Pancreas (tissue), 10 donors: Measurements from ENCODE around the gene CFAP97. TPM values are rescaled to one million over a fixed set of nuclear protein-coding genes. Genes with fewer than 3 reads are reported as not detected.

ENCODE experiments used
- ATAC-seq, 4 donors: fragments of 200-7000 bp; cut with Tn5 transposase; one replicate each; pipeline versions ENCODE4 v1.8.0 to v1.9.1; 2020; ENCODE audit warnings: mild to moderate bottlenecking in 4 of 4, moderate library complexity in 4 of 4
- DNase-seq, 6 donors: peaks; one replicate each; pipeline ENCODE4 v3.0.0-alpha.2; 2020
- FAIRE-seq: peaks from 2 replicates; lab custom pipeline; 2012; peaks lifted over from hg19 to GRCh38; lab: Jason Lieb, UNC
- H3K27ac ChIP-seq, 4 donors: fragments of 200-600 bp; sonication (generic); 1 replicate in 3 of 4; 2 replicates in 1 of 4; pipeline versions ENCODE4 v1.5.0 to v1.8.0; 2020
- H3K27me3 ChIP-seq, 4 donors: fragments of 200-600 bp; one replicate each; pipeline ENCODE4 v1.8.0; 2021
- H3K36me3 ChIP-seq, 3 donors: fragments of 200-600 bp; sonication (generic) in 1 of 3; one replicate each; pipeline versions ENCODE4 v1.5.0 to v1.8.0; 2020 to 2021
- H3K4me1 ChIP-seq, 3 donors: fragments of 200-600 bp; one replicate each; pipeline ENCODE4 v1.8.0; 2021
- H3K4me3 ChIP-seq, 4 donors: fragments of 200-600 bp; sonication (generic) in 2 of 4; one replicate each; pipeline versions ENCODE4 v1.5.0 to v1.8.0; 2020 to 2021
- H3K9me3 ChIP-seq, 4 donors: fragments of 200-600 bp; one replicate each; pipeline ENCODE4 v1.8.0; 2021
- CTCF ChIP-seq, 4 donors: fragments of 200-600 bp; sonication (generic) in 3 of 4; IDR thresholded peaks; one replicate each; pipeline versions ENCODE4 v1.5.0 to v1.8.0; 2021; ENCODE audit warnings: antibody characterized with exemption in 4 of 4
- WGBS, 2 donors: extraction: QIAGEN DNeasy Blood & Tissue Kit; methylation state at CpG; one replicate each; pipeline ENCODE4 v1.1.7; 2013; 5-methylcytosine and 5-hydroxymethylcytosine counted together
- intact Hi-C, 3 donors: fragments of 100-400 bp; cut with DNase I; formaldehyde crosslinking; loops; one replicate each; pipeline versions ENCODE4 v1.11.1 to v1.14.2; 2022
- polyA plus RNA-seq, 2 donors: library from polyadenylated mRNA; stranded (reverse); fragments of 200-250 nt; gene quantifications; one replicate each; pipeline ENCODE4 v1.2.3, GENCODE V29; 2013
- total RNA-seq, 6 donors: library from RNA; stranded (reverse); fragmentation: NEBNext Ultra II Directional in 4 of 6; extraction: Animal tissue kit (Norgen Biotek cat#: 25700) in 4 of 6; gene quantifications; one replicate each; pipeline versions ENCODE4 v1.2.1 to v1.2.4, GENCODE V29; 2021 to 2023
- donor health status: healthy with polysubstance abuse.
- donor health status: DM: no; HTN: no; CAD: no; lungs with moderate emphysema.
- donor health status: DM: no; HTN: no; CAD: no.
- donor health status: control.
- donor health status: control.
- donor health status: Bipolar disorder and iron deficiency.
- donor health status: DM: yes; HTN: yes; CAD: no.
- donor health status: DM: no; HTN: no; CAD: no.
- donor health status: DM: no; HTN: no; CAD: no.
- donor health status: DM: yes; HTN: yes; CAD: no.

The CFAP97 gene
- total RNA-seq (10 to 100 TPM; 10.4 to 19.2 (median 17.2) TPM), polyA plus RNA-seq (1 to 10 TPM; 3.4 to 5.6 TPM)

- FAIRE-seq, result no peak
- peak; percentile 84 to 92 (median 88) for ATAC-seq
- no peaks in the 10 kb centered on the region for H3K9me3 ChIP-seq
- peak within 1 kb of the TSS; percentile 74 to 79 (median 78) for H3K4me3 ChIP-seq
- peaks cover 12 to 22% (median 13%) of the 10 kb centered on the region in 3 donors for H3K4me1 ChIP-seq
- 0% methylated on average over 77 to 103 of the region's 103 CpGs for WGBS, 2 donors
- peak; percentile 87 to 95 (median 91) for DNase-seq
- H3K27me3 ChIP-seq, result no peaks in the 10 kb centered on the region
- H3K36me3 ChIP-seq, result no peaks in the 10 kb centered on the region
- peak within 1 kb of the TSS; percentile 94 to 98 (median 97) for H3K27ac ChIP-seq
- no peak for TF ChIP-seq CTCF (IDR thresholded peaks at IDR 0.05)
- intact Hi-C loops, result no loop called here
Measured at GRCh38 chr4:185203486-185204237, at the start of gene CFAP97. Gene CFAP97 (minus strand): TSS chr4:185204000. CDS start chr4:185191196, 12,804 bp downstream.

GRCh38 chr4:185249105-185249504 lies 45.3 kb upstream of the CFAP97 start:
- FAIRE-seq (no peak), ATAC-seq (no peak), DNase-seq (no peak)
- Histone ChIP-seq H3K4me3 (no peak overlapping the region), H3K9me3 (no peaks in the 10 kb centered on the region), H3K27ac (no peak overlapping the region), H3K36me3 (no peaks in the 10 kb centered on the region), H3K27me3 (no peaks in the 10 kb centered on the region), H3K4me1 (peaks cover 0 to 10% (median 3%) of the 10 kb centered on the region in 3 donors)
- intact Hi-C loops, result no loop called here
- WGBS, 2 donors, result 87 to 88% methylated on average over 2 of the region's 2 CpGs
- TF ChIP-seq CTCF (IDR thresholded peaks at IDR 0.05), result no peak

GRCh38 chr4:185248393-185249039 lies 44.7 kb upstream of the CFAP97 start:
- no peaks in the 10 kb centered on the region for H3K9me3 ChIP-seq
- H3K4me1 ChIP-seq, result peaks cover 0 to 10% (median 3%) of the 10 kb centered on the region in 3 donors
- H3K27ac ChIP-seq, result no peak overlapping the region
- intact Hi-C loops, result no loop called here
- H3K36me3 ChIP-seq, result no peaks in the 10 kb centered on the region
- TF ChIP-seq CTCF (IDR thresholded peaks at IDR 0.05), result no peak
- DNase-seq, result no peak
- no peak for FAIRE-seq
- 99% methylated on average over 3 of the region's 3 CpGs for WGBS, 2 donors
- no peak for ATAC-seq
- no peak overlapping the region for H3K4me3 ChIP-seq
- H3K27me3 ChIP-seq, result no peaks in the 10 kb centered on the region

- Histone ChIP-seq H3K27me3 (no peaks in the 10 kb centered on the region), H3K9me3 (no peaks in the 10 kb centered on the region), H3K4me3 (no peak overlapping the region), H3K36me3 (no peaks in the 10 kb centered on the region), H3K27ac (no peak overlapping the region), H3K4me1 (peaks cover 0 to 10% (median 3%) of the 10 kb centered on the region in 3 donors)
- no peak for TF ChIP-seq CTCF (IDR thresholded peaks at IDR 0.05)
- intact Hi-C loops, result no loop called here
- 24 to 27% methylated on average over 1 of the region's 1 CpG for WGBS, 2 donors
- DNase-seq, result no peak
- ATAC-seq, result no peak
- peak; percentile 61 for FAIRE-seq
Measured at GRCh38 chr4:185247151-185247550, 43.4 kb upstream of the CFAP97 start.
